ENCODE measurements around the gene ARRDC4. TPM values are rescaled to one million over a fixed set of nuclear protein-coding genes. Genes with fewer than 3 reads are reported as not detected.

ARRDC4 gene
- total RNA-seq, 1 experiment from 2014 or later, result 8.7 TPM

DNA sequence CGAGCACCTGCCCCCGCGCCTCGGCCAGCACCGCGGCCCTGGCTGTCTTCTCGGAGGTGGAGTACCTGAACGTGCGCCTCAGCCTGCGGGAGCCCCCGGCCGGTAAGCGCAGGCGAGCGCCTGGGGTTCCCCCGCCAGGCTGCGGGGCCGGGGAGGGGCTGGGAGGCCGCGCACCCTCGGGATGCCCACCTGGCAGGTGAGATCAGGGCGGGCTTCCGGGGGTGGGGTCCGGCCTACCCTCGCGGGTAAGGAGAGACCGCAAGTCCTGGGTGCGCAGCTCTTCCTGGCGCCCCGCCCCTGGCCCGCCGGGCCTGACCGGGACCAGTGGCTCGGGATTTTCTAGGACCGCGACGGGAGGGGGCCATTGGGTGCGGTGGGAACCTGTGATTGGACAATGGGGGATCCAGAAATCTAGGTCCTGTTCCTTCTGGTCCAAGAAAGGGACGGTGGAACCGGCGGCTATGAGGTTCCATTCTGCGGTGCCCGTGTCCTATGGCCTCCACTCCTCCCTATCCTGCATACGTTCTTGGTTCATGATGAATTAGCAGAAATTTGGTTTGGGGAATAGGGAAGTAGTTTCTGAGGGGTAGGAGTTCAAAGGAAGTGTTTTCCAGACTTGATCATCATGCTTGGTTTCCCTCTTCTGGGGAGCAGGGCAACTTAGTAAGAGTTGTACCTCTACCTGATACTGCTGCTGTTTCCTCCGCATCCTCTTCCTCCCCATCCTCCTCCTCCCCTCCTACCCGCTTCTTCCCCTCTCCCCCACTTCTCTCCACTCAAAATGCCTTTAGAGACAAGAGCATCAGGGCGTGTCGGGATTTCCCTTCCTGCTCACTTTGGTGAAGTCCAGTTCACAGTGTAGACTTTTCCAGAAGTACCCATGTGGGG, 808 bp downstream of the ARRDC4 start:
- WGBS (ENCODE audit: extremely low coverage, insufficient read length, low lambda C conversion rate), result no CpG with 5 or more reads among the region's 48 CpGs
- H3K4me1 ChIP-seq (ENCODE audit: insufficient read depth, low read length), result no peaks in the 10 kb centered on the region; the same call in 1 of the 2 replicates
- H3K27me3 Mint-ChIP-seq (ENCODE audit: low read depth), result peaks cover 16% of the 10 kb centered on the region
- H3K4me1 Mint-ChIP-seq, result peaks cover 10 to 15% of the 10 kb centered on the region in 2 experiments
- no peaks in the 10 kb centered on the region for H3K9me3 ChIP-seq (ENCODE audit: control insufficient read depth, low read depth, low read length)
- H3K79me2 ChIP-seq (ENCODE audit: insufficient read depth, low read length), result no peaks in the 10 kb centered on the region
- H3K4me3 Mint-ChIP-seq, result peak overlapping the region; percentile 76 to 86
- H2BK5ac ChIP-seq (ENCODE audit: insufficient read length, low read length), result no peak overlapping the region
- H2BK20ac ChIP-seq (ENCODE audit: low read depth, low read length, poor library complexity, severe bottlenecking), result no peak overlapping the region
- H4K5ac ChIP-seq (ENCODE audit: insufficient read length, low read depth, low read length), result no peak overlapping the region
- no peak overlapping the region for H3T11ph ChIP-seq (ENCODE audit: low read length)
- H3K4ac ChIP-seq (ENCODE audit: low read depth, low read length), result no peak overlapping the region
- no peaks in the 10 kb centered on the region for H3K79me1 ChIP-seq (ENCODE audit: insufficient read depth, low read depth, low read length, poor library complexity, severe bottlenecking)
- no peak overlapping the region for H3K14ac ChIP-seq (ENCODE audit: insufficient read depth, low read length)
- peak overlapping the region; percentile 99 for H3K4me2 ChIP-seq (ENCODE audit: insufficient read depth, insufficient read length, low read length)
- H4K8ac ChIP-seq (replicated peaks; ENCODE audit: insufficient read length, low read depth, low read length), result no peak overlapping the region
- peaks cover 0 to 12% (median 2%) of the 10 kb centered on the region in 3 experiments; a peak in 4 of 7 replicates for H3K36me3 Mint-ChIP-seq (ENCODE audit: insufficient read depth in 1 of 3, low read depth in 3 of 3)
- DNase-seq, result peak; percentile 70
- H2BK12ac ChIP-seq (ENCODE audit: insufficient read length, low read depth, low read length), result no peak overlapping the region
- H3K18ac ChIP-seq (ENCODE audit: insufficient read length, low read depth, low read length), result peak overlapping the region; percentile 38
- H3K27ac ChIP-seq (ENCODE audit: insufficient read length, low read depth, low read length), result no peak overlapping the region
- H2AK5ac ChIP-seq (ENCODE audit: insufficient read length, low read length), result no peak overlapping the region
- peak overlapping the region in 1 of 3 experiments; percentile 34; a peak in 1 of 7 replicates for H3K27ac Mint-ChIP-seq
- no peak overlapping the region for H2BK15ac ChIP-seq (ENCODE audit: low read depth, low read length)
- H2BK120ac ChIP-seq (ENCODE audit: low read depth, low read length, poor library complexity, severe bottlenecking), result no peak overlapping the region
- no peak overlapping the region for H4K91ac ChIP-seq (ENCODE audit: insufficient read length, low read depth, low read length)
- peak overlapping the region; percentile 89 for H2AFZ ChIP-seq (ENCODE audit: low read length)
- no peak overlapping the region for H3K56ac ChIP-seq (ENCODE audit: insufficient read length, low read depth, low read length)
- peaks cover 7% of the 10 kb centered on the region for H3K23me2 ChIP-seq (ENCODE audit: insufficient read length, low read depth, low read length, poor library complexity, severe bottlenecking)
- TF ChIP-seq CTCF (conservative IDR thresholded peaks at IDR 0.05), result no peak
- no peaks in the 10 kb centered on the region for H3K9me3 Mint-ChIP-seq
- H3K23ac ChIP-seq (ENCODE audit: insufficient read length, low read depth, low read length), result no peak overlapping the region
- H3K27me3 ChIP-seq (ENCODE audit: insufficient read depth, low read length), result no peaks in the 10 kb centered on the region
- peak overlapping the region; percentile 39 for H3K9ac ChIP-seq (ENCODE audit: extremely low read depth, insufficient read length, low read length)
- no peaks in the 10 kb centered on the region for H4K20me1 ChIP-seq (ENCODE audit: control insufficient read depth, insufficient read depth, insufficient read length)
